Measurements from ENCODE around the gene ADARB1.

ADARB1 gene

DNA sequence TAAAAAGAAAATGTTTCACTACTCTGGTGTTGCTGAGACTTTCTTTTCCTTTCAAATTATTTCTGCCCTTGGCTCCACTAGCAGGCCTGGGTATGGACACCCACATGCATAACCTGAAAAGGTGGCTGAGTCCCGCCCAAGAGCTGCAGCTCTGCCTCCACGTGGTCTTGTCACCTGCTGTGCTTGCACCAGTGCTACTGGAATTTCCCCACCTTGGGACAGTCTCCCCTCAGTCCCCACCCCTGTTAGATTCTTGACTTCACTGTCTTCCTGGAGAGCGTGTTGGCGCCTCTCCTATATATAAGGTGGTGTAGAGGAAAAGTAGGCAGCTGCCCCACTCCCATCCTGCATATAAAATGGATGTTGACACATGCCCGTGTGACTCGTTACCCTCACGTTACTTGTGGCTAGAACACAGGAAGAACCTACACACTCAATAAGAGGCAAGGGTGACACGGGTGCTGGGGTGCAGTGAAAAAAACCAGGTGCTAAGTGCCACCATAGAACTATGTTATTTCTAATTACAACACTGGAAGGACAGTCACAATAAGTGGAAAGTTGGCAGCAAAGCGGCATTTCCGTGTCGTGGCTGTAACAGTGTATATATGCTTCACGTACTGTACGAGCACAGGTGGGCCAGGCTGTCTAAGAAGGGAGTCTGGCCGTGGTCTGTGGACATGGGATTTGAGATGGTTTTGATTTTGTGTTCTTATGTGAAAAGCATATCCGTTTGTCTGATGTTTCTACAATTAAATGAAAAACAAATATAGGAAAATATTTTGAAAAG lies 152.4 kb downstream of the ADARB1 start:
- no peak for DNase-seq (ENCODE audit: low read depth)

DNA sequence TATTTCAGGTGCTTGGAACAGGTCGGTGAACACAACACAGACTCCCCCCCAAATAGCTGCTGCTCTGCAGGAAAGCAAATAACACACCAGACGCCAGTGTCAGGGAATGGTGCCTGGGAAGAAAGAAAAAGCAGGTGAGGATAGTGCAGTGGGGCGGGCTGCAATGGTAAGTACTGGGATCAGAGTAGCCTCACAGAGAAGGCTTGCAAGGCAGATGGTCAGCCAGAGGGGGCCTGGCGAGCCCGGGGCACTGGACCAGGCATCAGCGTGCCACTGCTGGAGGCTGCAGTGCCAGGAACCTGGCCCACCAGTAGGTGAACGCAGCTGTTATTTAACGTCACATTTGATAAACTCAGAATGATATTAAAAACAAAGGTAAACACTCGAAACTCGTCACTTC lies 153.4 kb downstream of the ADARB1 start:
- no peak for DNase-seq (ENCODE audit: low read depth)

DNA sequence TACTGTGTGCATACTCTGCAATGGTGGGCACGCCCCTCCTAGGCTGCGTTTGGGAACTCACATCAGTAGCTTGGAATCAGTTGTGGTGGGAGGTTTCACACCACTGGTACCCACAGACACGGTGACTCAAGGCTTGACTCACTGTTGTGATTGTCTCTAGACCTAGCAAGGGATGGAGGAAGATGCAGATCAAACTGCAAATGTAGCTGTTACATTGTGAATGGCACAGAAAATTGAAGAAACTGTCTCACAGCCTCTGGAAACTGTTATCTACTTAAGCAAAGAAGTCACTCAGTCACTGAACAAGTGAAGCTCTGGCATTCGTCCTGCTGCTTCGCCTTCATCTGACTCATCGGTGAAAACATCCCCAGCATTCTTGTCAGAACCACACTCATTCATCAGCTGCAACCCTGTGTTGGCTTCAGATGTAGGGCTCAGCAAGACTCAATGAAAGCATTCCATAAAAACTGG lies 153.8 kb downstream of the ADARB1 start:
- peak; percentile 49 for DNase-seq (ENCODE audit: low read depth)

DNA sequence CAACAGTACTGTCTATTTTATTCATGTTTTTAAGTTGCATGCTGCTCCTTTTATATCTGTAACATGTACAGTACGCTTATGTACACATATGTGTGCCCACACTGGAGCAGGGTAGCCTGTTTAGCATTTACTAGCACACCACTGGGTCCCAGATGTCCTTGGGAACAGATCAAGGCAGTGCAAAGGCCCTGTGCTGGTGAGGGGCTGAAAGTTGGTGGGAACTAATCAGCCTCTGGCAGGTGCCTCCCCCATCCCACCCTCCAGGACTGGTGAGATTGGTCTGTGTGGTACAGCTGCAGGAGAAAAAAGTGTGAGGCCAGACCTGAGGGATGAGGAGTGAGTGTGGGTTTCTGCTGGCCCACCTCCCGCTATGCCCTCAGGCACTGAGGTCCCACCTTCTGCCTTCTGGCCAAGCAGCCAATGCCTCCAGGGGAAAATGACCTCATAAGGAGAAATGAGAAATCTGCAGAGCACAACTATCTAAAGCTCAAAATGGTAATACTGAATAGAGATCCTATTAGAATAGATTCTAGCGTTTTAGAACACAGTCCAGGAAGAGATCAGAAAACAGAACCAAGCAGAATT lies 154.4 kb downstream of the ADARB1 start:
- DNase-seq (ENCODE audit: low read depth), result no peak

DNA sequence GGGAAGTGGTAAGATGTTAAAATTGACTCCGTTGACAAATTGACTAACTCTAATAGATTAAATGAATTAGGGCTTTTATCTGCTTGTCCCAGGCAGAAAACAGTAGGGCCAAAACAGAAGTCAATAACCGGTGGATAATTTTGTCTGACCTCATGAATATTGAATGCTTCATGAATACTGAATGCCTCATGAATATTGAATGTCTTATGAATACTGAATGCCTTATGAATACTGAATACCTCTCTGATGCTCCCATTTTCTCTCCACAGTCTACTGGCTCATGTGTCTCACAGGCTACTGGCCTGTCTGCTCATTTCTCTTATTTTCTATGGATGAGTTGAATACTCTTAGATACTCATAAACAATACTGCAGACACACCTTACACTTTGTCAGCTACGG lies 157.3 kb downstream of the ADARB1 start:
- no peak for DNase-seq (ENCODE audit: low read depth)

DNA sequence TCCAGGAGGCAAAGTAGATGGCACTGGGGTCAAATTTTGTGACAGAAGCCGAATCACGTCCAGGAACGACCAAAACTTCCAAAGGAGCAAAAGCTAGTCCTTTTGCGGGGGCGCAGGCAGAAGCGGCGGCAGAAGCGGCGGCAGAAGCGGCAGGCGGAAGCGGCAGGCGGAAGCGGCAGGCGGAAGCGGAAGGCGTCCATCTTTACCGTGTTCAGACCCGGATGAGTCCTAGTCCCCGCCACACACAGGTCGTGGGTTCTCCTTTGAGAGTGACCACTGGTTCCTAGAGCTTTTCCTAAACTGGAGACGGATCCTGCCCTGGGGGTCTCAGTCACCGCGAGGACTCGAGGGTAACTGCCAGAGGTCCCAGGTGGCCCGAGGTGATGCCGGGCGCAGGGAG lies 159.7 kb downstream of the ADARB1 start:
- DNase-seq (ENCODE audit: low read depth), result no peak

DNA sequence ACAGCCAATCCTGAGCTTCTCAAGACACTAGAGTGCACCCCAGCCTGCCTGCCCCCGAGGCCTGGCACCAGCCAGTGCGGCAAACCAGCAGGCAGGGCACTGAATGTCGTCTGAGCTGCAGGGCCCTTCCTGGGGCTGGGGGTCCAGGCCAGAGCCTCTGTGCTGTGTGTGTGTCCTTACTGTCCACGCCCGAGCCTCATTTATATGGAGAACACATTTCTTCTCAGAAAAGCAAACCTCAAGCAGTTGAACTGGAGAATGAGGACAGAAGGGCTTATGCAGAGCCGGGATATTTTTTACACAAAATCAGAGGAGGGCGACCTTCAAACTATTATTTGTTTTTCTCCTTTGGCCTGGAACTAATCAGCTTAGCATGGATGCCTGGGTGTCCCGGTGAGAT lies 160.6 kb downstream of the ADARB1 start:
- DNase-seq (ENCODE audit: low read depth), result no peak

DNA sequence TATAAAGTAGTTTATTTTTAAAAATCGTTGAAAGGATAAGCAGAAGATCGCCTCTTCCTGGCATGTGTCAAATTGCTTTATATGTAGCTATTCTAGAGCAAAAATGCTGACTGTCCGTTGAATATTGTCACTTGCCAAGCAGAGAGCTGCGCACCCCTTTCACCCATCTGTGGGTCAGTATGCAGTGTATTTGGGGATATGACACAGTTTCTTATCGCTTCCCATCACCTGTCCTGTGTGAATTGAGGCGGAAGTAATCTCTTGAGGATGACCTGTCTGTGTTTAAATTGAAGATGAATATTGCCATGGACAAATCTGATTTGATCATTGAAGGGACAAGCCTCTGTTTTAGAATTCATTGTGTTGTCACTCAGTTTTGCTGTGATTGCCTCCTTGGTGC lies 161.1 kb downstream of the ADARB1 start:
- DNase-seq (ENCODE audit: low read depth), result no peak

DNA sequence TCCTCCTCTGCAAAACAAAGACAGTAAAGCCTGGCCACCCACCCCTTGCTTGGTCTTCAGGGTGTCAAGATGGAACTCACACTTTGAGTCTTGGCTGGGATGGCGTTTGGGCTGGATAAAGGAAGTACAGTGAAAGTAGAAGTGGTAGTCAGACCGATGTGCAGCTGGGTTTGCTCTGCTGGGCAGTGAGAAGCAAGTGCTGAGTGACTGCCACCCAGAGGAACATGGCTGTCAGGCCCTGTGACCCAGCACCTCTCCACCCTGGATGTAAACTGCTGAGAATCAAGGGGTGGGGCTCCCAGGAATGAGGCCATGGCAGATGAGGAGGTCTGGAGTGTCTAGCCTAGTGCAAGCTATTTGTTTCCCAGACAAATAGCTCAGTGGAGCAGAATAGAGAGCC lies 162.1 kb downstream of the ADARB1 start:
- no peak for DNase-seq (ENCODE audit: low read depth)

DNA sequence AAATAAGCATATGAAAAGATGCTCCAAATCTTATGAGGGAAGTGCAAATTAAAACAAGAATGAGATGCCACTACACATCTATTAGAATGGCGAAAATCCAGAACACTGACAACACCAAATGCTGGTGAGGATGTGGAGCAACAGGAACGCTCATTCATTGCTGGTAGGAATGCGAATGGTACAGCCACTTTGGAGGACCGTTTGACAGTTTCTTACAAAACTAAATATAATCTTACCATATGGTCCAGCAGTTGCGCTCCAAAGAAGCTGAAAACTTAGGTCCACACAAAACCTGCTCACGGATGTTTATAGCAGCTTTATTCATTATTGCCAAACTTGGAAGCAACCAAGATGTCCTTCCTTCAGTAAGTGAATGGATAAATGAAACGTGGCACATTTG lies 163.0 kb downstream of the ADARB1 start:
- DNase-seq (ENCODE audit: low read depth), result no peak

DNA sequence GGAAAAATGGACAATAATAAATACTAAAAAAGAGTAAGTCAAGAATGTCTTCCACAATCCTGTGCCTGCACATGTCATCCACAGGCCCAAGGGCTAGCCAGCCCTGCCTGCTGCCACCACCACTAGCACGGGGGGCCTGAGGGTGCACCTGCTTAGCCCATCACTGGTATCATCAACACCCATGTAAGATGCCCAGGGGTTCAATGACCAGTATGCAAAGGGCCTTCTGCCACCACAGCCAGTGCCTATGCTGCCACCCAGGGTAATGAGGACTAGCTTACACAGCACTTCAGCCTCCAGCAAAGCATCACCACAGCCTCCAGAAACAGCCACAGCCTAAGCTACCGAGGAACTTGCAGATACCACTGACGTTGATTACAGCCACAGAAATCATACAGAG lies 167.0 kb downstream of the ADARB1 start:
- DNase-seq (ENCODE audit: low read depth), result no peak

DNA sequence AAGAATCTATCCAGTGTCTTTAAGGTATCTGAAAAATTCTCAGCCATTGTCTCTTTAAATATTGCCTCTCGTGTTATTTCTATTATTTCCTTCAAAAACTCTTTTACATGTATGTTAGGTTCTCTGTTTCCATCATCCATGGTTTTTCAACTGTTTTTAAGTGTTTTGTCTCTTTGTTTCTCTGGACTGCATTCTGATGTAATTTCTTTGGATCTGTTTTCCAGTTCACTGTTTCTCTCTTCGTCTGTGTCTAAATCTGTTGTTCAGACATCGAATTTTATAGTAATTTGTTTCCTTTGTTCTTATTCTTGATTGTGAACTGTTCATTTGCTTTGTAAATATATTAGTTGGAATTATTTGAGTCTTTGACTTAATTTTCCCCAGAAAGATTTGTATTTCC lies 169.2 kb downstream of the ADARB1 start:
- no peak for DNase-seq (ENCODE audit: low read depth)

DNA sequence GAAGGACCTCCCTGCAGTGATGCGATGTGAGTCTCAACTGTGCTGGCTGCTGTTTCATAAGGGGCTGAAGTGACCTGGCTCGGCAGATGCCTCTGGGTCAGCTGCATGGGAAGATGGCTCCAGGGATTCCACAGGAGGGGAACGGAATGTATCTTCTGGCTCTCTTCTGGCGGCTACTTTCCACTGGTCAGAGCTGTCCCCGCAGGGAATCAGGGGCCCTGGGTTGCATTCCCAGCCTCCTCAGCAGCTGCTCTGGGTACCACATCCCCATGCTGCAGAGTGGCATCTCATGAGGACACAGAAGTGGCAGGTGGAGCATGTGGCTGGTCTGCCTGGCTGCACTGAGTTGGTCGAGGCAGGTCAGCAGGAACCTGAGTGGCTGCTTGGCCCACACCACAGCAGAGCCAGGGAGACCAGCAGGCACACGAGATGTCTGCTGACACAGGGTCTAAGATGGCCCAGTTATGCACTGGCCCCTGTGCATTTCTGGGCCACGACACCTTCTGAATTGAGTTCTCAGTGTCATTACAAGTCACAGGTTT lies 170.5 kb downstream of the ADARB1 start:
- no peak for DNase-seq (ENCODE audit: low read depth)

DNA sequence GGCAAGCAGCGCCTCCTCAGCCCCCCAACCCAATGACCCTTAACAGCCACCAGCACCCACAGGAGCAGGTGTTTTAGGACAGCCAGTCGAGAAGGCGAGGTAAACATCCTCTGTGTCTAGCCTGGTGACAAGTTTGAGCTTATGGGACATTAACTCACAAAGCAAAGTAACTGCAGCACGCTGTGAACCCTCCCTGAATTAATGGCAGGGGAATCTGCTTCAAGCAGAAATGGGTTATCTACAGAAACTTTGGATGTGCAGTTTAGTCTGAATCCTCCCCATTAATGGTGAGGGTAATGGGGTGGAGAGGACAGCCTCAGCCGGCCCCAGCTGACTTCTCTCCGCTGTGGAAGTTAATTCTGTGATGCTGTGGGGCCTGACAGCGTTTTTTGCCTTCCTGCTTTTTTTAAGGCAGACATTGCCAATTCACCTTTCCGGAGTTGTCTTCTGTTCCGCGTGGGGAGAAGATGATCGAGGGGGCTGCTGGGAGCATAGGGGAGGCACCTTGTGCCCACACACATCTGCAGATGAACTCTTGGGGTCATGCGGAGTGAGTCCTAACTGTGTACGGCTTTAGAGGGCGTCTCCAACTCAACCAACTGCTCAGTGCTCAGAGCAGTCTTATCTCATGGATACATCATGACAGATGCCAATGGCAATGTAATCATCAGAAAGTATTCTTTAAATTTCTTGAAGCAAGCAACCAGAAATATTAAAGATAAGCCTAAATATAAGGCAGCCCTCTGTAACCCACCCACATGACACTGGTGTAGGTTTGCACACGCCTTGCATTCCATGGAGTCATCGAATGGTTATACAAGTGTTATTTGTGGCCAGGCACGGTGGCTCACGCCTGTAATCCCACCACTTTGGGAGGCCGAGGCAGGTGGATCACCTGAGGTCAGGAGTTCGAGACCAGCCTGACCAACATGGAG lies 172.3 kb downstream of the ADARB1 start:
- no peak for DNase-seq (ENCODE audit: low read depth)

DNA sequence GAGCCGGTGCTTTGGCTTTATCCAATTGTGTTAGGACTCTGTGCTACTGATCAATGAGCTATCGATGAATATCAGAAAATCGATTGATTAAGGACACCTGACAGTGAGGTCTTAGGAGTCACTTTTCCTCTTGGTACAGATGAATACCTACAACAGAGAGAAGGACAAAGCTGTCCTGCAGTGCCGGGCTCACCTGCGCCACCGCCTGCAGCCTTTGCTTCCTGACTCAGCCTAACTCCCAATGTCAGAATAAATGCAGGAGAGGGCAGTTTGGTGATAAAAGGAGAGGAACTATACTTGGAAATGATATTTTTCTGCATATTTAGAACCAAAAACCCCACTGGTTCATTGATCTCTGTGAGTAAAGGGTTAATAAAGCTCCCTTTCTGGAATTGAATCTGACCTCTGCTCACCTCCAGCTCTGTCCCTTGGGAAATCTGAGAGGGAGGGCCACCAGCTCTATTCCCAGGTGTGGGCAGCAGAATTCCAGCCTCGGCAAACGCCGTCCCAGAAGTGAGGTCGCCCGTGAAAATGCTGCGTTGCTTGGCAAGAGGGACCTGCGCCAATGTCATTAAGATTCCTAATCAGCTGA lies 174.0 kb downstream of the ADARB1 start:
- DNase-seq (ENCODE audit: low read depth), result no peak

DNA sequence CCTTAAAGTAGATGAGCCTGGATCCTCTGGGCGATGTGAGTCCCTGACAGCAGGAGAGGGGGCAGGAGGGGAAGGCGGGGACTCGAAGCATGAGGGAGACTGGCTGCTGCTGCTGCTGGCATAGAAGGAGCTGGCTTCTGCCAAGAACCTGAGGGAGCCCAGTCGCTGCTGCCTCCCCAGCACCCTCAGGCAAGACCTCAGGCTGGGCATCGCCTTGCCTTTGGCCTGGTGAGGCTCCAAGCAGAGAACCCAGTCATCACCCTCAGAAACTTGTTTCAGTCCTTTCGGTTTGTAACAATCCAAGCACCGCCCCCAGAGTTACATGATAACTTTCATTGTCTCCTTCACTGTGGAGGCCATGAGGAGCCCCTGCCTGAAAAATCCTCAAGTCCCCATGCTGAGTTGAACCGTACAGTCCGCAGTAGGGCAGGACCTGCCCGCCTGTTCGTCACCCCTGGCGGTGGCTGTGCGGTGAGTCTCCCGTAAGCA lies 174.6 kb downstream of the ADARB1 start:
- no peak for DNase-seq (ENCODE audit: low read depth)

DNA sequence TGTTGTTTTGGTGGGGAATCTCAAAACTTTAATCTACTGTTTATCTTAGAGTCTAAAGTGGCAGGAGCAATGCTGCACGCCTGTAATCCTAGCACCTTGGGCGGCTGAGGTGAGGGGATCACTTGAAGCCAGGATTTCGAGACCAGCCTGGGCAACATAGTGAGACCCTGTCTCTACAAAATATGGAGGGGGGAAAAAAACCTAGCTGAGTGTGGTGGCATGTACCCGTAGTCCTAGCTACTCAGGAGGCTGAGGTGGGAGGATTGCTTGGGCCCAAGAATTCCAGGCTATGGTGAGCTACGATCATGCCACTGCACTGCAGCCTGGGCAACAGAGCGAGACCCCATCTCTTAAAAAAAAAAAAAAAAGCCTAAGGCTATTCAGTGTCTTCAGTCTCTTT lies 175.2 kb downstream of the ADARB1 start:
- no peak for DNase-seq (ENCODE audit: low read depth)

DNA sequence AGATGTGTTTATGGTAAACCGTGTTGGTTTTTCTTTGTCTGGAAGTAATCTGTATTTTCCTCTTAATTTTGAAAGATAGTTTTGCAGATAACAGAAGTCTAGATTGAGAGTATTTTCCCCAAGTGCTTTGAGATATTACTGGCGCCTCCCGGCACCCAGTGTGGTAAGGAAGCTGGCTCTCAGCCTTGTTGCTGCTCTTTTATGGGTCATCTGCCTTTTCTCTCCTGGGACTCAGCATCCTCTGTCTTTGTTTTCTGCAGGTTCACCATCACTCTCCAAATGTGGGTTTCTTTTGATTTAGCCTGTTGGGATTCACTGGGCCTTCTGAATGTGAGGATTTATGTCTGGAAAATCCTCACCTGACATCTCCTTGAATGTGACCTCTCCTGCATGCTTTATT lies 175.9 kb downstream of the ADARB1 start:
- no peak for DNase-seq (ENCODE audit: low read depth)

DNA sequence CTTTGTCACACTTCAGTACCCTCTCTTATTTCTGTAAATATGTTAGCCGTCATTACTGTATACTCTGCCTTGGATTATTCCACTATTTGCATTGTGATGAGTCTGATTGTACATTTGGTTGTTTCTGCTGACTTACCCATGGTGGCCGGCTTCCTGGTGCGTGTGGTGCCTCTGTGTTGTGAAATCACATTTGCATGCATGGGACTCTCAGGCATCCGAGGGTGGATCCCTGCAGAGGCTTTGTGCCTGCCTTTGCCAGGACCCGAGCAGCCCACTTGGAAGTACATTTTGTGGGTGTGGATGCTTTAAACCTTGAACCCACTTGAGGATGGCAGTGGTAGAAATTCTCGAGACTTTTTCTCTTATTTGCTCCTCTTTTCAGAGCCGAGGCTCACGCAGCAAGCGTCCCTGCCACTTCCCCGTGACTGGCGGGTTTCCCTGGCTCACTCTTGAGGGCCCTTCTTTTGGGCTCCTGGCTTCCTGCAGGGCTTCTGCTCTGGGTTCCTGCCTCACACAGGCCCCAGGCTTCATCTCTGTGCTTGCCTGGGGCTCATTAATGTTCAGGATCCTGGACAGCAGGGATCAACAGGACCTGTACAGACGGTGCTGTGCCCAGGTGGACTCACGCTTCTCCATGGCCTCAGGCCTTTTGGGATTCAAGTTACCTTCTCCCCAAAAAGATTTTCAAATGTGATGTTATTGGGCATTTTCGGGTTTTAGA lies 176.7 kb downstream of the ADARB1 start:
- DNase-seq (ENCODE audit: low read depth), result no peak

DNA sequence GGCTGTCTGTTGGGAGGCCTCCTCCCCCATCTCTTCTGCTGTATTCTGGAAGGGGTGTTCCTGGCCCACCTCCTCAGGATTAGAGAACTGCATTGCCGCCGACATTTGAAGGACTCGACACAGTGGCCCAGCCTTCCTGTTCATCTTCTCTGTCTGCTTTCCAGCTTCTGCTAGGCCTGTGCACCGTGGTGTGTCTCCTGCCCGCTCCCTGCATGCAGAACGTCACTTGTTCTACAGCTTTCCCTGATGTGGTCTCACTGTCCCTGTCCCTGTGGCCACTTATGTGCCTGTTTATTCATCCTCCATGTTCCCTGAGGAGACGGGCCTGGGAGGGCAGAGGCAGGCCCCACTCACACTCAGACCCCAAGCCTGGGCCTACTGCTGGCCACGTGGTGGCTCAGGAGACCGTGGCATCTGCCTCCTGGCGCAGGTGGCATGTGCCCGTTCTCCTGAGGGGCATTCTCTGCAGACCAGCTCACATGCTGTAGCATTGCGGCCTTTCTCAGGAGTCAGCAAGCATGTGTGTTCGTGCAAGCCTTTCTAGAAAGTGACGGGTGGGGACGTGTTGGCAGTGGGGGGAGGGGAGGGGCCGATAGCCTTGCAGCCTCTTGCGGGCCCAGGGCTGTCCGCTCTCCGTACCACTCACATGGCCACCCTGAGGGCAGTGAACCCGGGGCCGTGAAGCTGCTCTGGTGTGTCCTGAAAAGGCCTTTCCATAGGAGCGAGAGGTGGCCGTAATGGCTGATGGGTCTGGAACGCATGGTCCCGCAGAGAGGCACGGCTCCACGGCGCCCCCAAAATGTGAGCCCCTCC lies 177.5 kb downstream of the ADARB1 start:
- no peak for DNase-seq (ENCODE audit: low read depth)
